ENCODE measurements around the gene ZSCAN21.
A peak's percentile ranks its signal among the peaks of the same experiment; 100 is the strongest.
"Not testable (repeated sequence)": the region's sequence is repeated elsewhere in the genome, so short reads cannot be mapped to it uniquely, and the experiment has no call there.

Gene ZSCAN21

GRCh38 chr7:100049441-100050291 lies at the start of gene ZSCAN21:
Gene ZSCAN21, plus strand, starts transcription at chr7:100049774. Its CDS starts 7,233 bp downstream, at chr7:100057007.
- peak; percentile 70 for DNase-seq (ENCODE audit: low read depth)

GRCh38 chr7:100000239-100000638 lies 49.3 kb upstream of the ZSCAN21 start:
- no peak for DNase-seq (ENCODE audit: low read depth)

- DNase-seq (ENCODE audit: low read depth) = no peak
Measured at GRCh38 chr7:100003711-100004661, 45.6 kb upstream of the ZSCAN21 start.

- DNase-seq (ENCODE audit: low read depth) = no peak
Measured at GRCh38 chr7:100007887-100008286, 41.7 kb upstream of the ZSCAN21 start.

- no peak for DNase-seq (ENCODE audit: low read depth)
Measured at GRCh38 chr7:100008525-100008924, 41.0 kb upstream of the ZSCAN21 start.

GRCh38 chr7:100009952-100010351 lies 39.6 kb upstream of the ZSCAN21 start:
- not testable (repeated sequence) for DNase-seq (ENCODE audit: low read depth)

GRCh38 chr7:100010901-100011300 lies 38.7 kb upstream of the ZSCAN21 start:
- no peak for DNase-seq (ENCODE audit: low read depth)

- no peak for DNase-seq (ENCODE audit: low read depth)
Measured at GRCh38 chr7:100011516-100011915, 38.1 kb upstream of the ZSCAN21 start.

- not testable (repeated sequence) for DNase-seq (ENCODE audit: low read depth)
Measured at GRCh38 chr7:100012385-100013327, 36.9 kb upstream of the ZSCAN21 start.

GRCh38 chr7:100013328-100013676 lies 36.3 kb upstream of the ZSCAN21 start:
- DNase-seq (ENCODE audit: low read depth) = no peak

- peak; percentile 75 for DNase-seq (ENCODE audit: low read depth)
Measured at GRCh38 chr7:100015232-100016214, 34.1 kb upstream of the ZSCAN21 start, which contains the start of gene ZKSCAN1. Gene ZKSCAN1, plus strand, starts transcription at chr7:100015596. Its CDS starts 7,911 bp downstream, at chr7:100023507.

- no peak for DNase-seq (ENCODE audit: low read depth)
Measured at GRCh38 chr7:100016215-100016901, 33.2 kb upstream of the ZSCAN21 start.

GRCh38 chr7:100017300-100017699 lies 32.3 kb upstream of the ZSCAN21 start:
- DNase-seq (ENCODE audit: low read depth) = no peak

GRCh38 chr7:100017875-100018274 lies 31.7 kb upstream of the ZSCAN21 start:
- DNase-seq (ENCODE audit: low read depth) = no peak

GRCh38 chr7:100019908-100020307 lies 29.7 kb upstream of the ZSCAN21 start:
- no peak for DNase-seq (ENCODE audit: low read depth)

- DNase-seq (ENCODE audit: low read depth) = no peak
Measured at GRCh38 chr7:100021297-100021696, 28.3 kb upstream of the ZSCAN21 start.

- DNase-seq (ENCODE audit: low read depth) = no peak
Measured at GRCh38 chr7:100022621-100023020, 27.0 kb upstream of the ZSCAN21 start.

- DNase-seq (ENCODE audit: low read depth) = no peak
Measured at GRCh38 chr7:100023526-100023925, 26.0 kb upstream of the ZSCAN21 start.

- no peak for DNase-seq (ENCODE audit: low read depth)
Measured at GRCh38 chr7:100024020-100024619, 25.5 kb upstream of the ZSCAN21 start.

All from activated T-helper 1 cell treated with Interleukin-2 at 50 U/mL for 16 hours (primary cell).